Neural crest cell (in vitro differentiated cells): ENCODE data around the gene RALY. TPM values are rescaled to one million over a fixed set of nuclear protein-coding genes. Genes with fewer than 3 reads are reported as not detected.

ENCODE experiments used
- DNase-seq: peaks from one replicate; pipeline ENCODE4 v3.0.0; 2021; ENCODE audit warnings: low read depth, mixed read lengths, low spot score
- H3K27ac Mint-ChIP-seq: one replicate; pipeline ENCODE4 v1.8.0; 2021; ENCODE audit warnings: mild to moderate bottlenecking, mixed read lengths; ENCODE audit not compliant: unreplicated experiment
- H3K27me3 Mint-ChIP-seq: 2 replicates; pipeline ENCODE4 v1.8.0; 2021; ENCODE audit warnings: low read depth, mild to moderate bottlenecking, mixed read lengths
- H3K36me3 Mint-ChIP-seq: 2 replicates; pipeline ENCODE4 v1.8.0; 2021; ENCODE audit warnings: low read depth, mild to moderate bottlenecking, mixed read lengths
- H3K4me1 Mint-ChIP-seq: 2 replicates; pipeline ENCODE4 v1.8.0; 2021; ENCODE audit warnings: mixed read lengths
- H3K4me3 Mint-ChIP-seq: one replicate; pipeline ENCODE4 v1.8.0; 2021; ENCODE audit warnings: mild to moderate bottlenecking, mixed read lengths
- H3K9me3 Mint-ChIP-seq: 2 replicates; pipeline ENCODE4 v1.8.0; 2021; ENCODE audit warnings: mixed read lengths
- total RNA-seq: library from RNA; stranded (reverse); gene quantifications from 2 replicates; pipeline ENCODE4 v1.2.1, GENCODE V29; 2021
- TF ChIP-seq, protein P1 (sequence below): fragments of 200-600 bp; sonication (generic); conservative IDR thresholded peaks from 2 replicates; pipeline ENCODE4 v1.5.0; 2021; ENCODE audit warnings: antibody characterized with exemption, mild to moderate bottlenecking

The RALY gene
- total RNA-seq, 1 donor from 2014 or later = 313 TPM

DNA sequence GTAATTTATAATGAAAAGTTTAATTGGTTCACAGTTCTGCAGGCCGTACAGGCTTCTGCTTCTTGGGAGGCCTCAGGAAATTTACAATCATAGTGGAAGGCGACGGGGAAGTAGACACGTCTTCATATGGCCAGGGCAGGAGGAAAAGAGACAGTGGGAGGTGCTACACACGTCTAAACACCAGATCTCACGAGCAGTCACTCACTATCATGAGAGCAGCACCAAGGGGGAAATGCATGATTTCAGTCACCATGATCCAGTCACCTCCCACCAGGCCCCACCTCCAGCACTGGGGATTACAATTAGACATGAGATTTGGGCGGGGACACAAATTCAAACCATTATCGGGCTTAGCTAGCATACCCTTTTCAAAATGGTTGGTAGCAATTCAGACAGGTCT is 77.1 kb downstream of the RALY start:
- Mint-ChIP-seq H3K27me3 (no peaks in the 10 kb centered on the region), H3K9me3 (no peaks in the 10 kb centered on the region), H3K4me1 (peaks cover 6% of the 10 kb centered on the region), H3K27ac (no peak overlapping the region), H3K36me3 (no peaks in the 10 kb centered on the region), H3K4me3 (no peak overlapping the region)
- DNase-seq = no peak
- TF ChIP-seq, protein P1, sequence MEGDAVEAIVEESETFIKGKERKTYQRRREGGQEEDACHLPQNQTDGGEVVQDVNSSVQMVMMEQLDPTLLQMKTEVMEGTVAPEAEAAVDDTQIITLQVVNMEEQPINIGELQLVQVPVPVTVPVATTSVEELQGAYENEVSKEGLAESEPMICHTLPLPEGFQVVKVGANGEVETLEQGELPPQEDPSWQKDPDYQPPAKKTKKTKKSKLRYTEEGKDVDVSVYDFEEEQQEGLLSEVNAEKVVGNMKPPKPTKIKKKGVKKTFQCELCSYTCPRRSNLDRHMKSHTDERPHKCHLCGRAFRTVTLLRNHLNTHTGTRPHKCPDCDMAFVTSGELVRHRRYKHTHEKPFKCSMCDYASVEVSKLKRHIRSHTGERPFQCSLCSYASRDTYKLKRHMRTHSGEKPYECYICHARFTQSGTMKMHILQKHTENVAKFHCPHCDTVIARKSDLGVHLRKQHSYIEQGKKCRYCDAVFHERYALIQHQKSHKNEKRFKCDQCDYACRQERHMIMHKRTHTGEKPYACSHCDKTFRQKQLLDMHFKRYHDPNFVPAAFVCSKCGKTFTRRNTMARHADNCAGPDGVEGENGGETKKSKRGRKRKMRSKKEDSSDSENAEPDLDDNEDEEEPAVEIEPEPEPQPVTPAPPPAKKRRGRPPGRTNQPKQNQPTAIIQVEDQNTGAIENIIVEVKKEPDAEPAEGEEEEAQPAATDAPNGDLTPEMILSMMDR = no peak

DNA sequence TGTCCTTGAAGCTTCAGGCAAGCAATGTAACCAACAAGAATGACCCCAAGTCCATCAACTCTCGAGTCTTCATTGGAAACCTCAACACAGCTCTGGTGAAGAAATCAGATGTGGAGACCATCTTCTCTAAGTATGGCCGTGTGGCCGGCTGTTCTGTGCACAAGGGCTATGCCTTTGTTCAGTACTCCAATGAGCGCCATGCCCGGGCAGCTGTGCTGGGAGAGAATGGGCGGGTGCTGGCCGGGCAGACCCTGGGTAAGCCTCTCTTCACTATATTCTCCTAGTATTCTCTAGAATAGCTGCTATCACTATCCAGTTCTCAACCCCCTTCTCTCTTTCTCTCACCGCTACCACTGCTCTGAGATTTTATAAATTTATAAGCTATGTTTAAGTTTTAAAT is 78.4 kb downstream of the RALY start:
- H3K36me3 Mint-ChIP-seq = no peaks in the 10 kb centered on the region
- H3K27ac Mint-ChIP-seq = no peak overlapping the region
- H3K4me1 Mint-ChIP-seq = peaks cover 5% of the 10 kb centered on the region
- TF ChIP-seq, protein P1 = no peak
- H3K4me3 Mint-ChIP-seq = no peak overlapping the region
- H3K9me3 Mint-ChIP-seq = no peaks in the 10 kb centered on the region
- no peaks in the 10 kb centered on the region for H3K27me3 Mint-ChIP-seq
- no peak for DNase-seq

DNA sequence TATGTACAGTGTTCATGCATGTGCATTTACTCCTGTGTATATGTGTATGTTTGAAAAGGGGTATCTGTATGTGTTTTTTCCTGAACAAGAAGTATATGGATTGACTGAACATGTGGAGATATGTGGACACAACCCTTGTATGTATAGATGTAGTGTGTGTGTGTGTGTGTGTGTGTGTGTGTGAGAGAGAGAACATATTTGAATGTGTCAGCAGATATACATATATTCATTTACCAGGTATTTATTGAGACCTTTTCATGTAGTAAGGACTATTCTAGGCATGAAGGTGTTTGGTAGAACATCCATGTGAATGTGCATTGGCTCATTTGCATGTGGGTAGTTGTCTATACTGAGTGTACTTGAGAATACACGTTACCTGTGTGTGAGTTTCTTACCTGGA is 79.1 kb downstream of the RALY start:
- H3K36me3 Mint-ChIP-seq = no peaks in the 10 kb centered on the region
- TF ChIP-seq, protein P1 = no peak
- DNase-seq = no peak
- peaks cover 5% of the 10 kb centered on the region for H3K4me1 Mint-ChIP-seq
- no peak overlapping the region for H3K27ac Mint-ChIP-seq
- H3K27me3 Mint-ChIP-seq = no peaks in the 10 kb centered on the region
- no peak overlapping the region for H3K4me3 Mint-ChIP-seq
- no peaks in the 10 kb centered on the region for H3K9me3 Mint-ChIP-seq

DNA sequence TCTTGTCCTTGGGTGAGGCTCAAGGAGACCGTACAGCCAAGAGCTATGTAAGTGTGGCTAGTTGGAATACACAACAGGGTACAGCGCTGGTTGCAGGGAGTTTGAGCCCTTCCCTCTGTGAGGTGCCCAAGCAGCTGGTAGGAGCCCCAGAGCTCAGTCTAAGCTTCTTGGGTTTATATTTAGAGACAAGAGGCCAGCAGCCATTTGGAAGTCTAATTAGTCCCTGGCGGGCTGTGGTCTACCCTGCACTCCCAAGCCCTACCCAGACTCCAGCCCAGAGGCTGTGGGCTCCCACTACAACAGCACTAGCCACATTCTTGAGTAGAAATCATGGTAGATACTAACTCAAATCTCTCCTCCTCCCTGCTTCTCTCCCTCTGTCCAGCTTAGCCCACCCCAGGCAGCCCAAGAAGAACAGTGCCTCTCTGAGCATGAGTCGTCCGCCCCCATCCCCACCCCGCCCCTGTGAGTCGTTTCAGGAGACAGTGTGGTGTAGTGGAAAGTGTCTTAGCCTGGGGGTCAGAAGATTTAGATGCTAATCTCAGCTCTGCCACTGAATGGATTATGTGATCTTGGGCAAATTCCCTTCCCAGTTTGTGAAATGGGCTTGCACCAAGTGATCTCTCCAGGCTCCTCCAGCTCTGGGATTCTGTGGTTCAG is 80.5 kb downstream of the RALY start:
- H3K9me3 Mint-ChIP-seq = no peaks in the 10 kb centered on the region
- H3K4me1 Mint-ChIP-seq = peaks cover 5% of the 10 kb centered on the region
- no peaks in the 10 kb centered on the region for H3K27me3 Mint-ChIP-seq
- no peak overlapping the region for H3K4me3 Mint-ChIP-seq
- no peaks in the 10 kb centered on the region for H3K36me3 Mint-ChIP-seq
- TF ChIP-seq, protein P1 = no peak
- no peak for DNase-seq
- no peak overlapping the region for H3K27ac Mint-ChIP-seq

DNA sequence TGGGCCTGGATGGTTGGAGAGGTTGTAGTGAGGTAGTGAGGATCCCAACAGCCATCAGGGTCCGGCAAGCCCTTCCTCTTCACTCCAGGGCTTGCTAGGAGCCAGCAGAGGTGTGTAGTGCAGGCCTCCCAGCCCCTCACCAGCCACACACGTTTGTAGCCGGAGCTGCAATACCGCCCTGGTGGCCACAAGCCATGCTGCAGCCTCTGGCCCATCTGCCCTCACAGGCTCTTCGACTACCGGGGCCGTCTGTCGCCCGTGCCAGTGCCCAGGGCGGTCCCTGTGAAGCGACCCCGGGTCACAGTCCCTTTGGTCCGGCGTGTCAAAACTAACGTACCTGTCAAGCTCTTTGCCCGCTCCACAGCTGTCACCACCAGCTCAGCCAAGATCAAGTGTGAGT is 81.9 kb downstream of the RALY start:
- TF ChIP-seq, protein P1 = peak; percentile 47
- no peaks in the 10 kb centered on the region for H3K27me3 Mint-ChIP-seq
- H3K27ac Mint-ChIP-seq = no peak overlapping the region

More for the DNA sequence above, 81.9 kb downstream of the RALY start:
- H3K4me3 Mint-ChIP-seq = no peak overlapping the region
- no peak for DNase-seq
- no peaks in the 10 kb centered on the region for H3K9me3 Mint-ChIP-seq
- H3K4me1 Mint-ChIP-seq = no peaks in the 10 kb centered on the region
- peaks cover 3% of the 10 kb centered on the region for H3K36me3 Mint-ChIP-seq
